NOMO-1 treated with DMSO at 0.1 percent for 48 hours (cell line): Measurements from ENCODE around the gene GBP7.
A peak's percentile ranks its signal among the peaks of the same experiment; 100 is the strongest.
"Not testable (repeated sequence)": the region's sequence is repeated elsewhere in the genome, so short reads cannot be mapped to it uniquely, and the experiment has no call there.

Experiments
- DNase-seq: peaks from one replicate; lab custom pipeline; 2025; ENCODE audit not compliant: unreplicated experiment; lab: John Stamatoyannopoulos, UW

GBP7 gene

GRCh38 chr1:89170170-89171066, 5.4 kb downstream of the GBP7 start:
- DNase-seq, result peak; percentile 63

- DNase-seq, result no peak
These were observed 6.6 kb downstream of the GBP7 start for GRCh38 chr1:89169166-89169565.

- DNase-seq, result no peak
These were observed 8.1 kb downstream of the GBP7 start for GRCh38 chr1:89167590-89168230.

- DNase-seq, result no peak
These were observed 9.1 kb downstream of the GBP7 start for GRCh38 chr1:89166705-89167104.

GRCh38 chr1:89165811-89166210, 10.0 kb downstream of the GBP7 start:
- DNase-seq, result no peak

- no peak for DNase-seq
These were observed 24.8 kb downstream of the GBP7 start for GRCh38 chr1:89151047-89151446.

- DNase-seq, result no peak
These were observed 25.8 kb downstream of the GBP7 start for GRCh38 chr1:89149976-89150375.

- DNase-seq, result no peak
These were observed 26.6 kb downstream of the GBP7 start for GRCh38 chr1:89149229-89149628.

GRCh38 chr1:89147678-89148658, 27.8 kb downstream of the GBP7 start:
- DNase-seq, result no peak

GRCh38 chr1:89146721-89147120, 29.1 kb downstream of the GBP7 start:
- no peak for DNase-seq

GRCh38 chr1:89143484-89143883, 32.3 kb downstream of the GBP7 start:
- no peak for DNase-seq

- DNase-seq, result no peak
These were observed 33.6 kb downstream of the GBP7 start for GRCh38 chr1:89142160-89142559.

- no peak for DNase-seq
These were observed 42.1 kb downstream of the GBP7 start for GRCh38 chr1:89133747-89134146.

- DNase-seq, result no peak
These were observed 45.1 kb downstream of the GBP7 start for GRCh38 chr1:89130716-89131115.

GRCh38 chr1:89129911-89130310, 45.9 kb downstream of the GBP7 start:
- peak; percentile 34 for DNase-seq

GRCh38 chr1:89128003-89128458, 47.8 kb downstream of the GBP7 start:
- not testable (repeated sequence) for DNase-seq

GRCh38 chr1:89126602-89127565, 48.9 kb downstream of the GBP7 start:
- DNase-seq, result not testable (repeated sequence)

- peak; percentile 66 for DNase-seq
These were observed 49.8 kb downstream of the GBP7 start, which contains the start of gene GBP2 for GRCh38 chr1:89125913-89126580. TSS of gene GBP2 (minus strand) at chr1:89126114. CDS start at chr1:89121966, 4,148 bp downstream.

GRCh38 chr1:89125240-89125912, 50.4 kb downstream of the GBP7 start:
- DNase-seq, result no peak
